Measurements from ENCODE around the gene PIGO.

Gene PIGO

DNA sequence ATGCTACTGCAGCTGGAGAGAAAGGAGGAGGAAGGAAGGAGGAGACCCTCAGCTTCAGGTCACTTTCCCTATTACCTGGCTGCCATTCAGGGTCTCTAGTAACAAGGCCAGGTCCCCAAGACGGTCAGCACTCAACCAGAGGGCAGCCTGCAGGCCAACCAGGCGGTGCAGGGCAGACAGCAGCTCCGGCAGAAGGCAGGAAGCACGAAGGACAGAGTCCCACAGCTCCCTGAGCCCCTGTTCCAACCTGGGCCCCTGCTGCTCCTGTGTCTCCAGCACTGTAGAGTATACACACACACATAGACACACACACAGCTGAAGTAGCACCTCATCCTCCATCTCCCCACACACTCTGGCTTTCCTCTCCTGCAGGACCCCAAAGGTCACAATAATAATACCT is 18.3 kb downstream of the PIGO start:
- no peak for DNase-seq (ENCODE audit: low read depth)
- H3K4me3 ChIP-seq (ENCODE audit: low read depth, low read length), result peak overlapping the region; percentile 84
- TF ChIP-seq, protein P1, sequence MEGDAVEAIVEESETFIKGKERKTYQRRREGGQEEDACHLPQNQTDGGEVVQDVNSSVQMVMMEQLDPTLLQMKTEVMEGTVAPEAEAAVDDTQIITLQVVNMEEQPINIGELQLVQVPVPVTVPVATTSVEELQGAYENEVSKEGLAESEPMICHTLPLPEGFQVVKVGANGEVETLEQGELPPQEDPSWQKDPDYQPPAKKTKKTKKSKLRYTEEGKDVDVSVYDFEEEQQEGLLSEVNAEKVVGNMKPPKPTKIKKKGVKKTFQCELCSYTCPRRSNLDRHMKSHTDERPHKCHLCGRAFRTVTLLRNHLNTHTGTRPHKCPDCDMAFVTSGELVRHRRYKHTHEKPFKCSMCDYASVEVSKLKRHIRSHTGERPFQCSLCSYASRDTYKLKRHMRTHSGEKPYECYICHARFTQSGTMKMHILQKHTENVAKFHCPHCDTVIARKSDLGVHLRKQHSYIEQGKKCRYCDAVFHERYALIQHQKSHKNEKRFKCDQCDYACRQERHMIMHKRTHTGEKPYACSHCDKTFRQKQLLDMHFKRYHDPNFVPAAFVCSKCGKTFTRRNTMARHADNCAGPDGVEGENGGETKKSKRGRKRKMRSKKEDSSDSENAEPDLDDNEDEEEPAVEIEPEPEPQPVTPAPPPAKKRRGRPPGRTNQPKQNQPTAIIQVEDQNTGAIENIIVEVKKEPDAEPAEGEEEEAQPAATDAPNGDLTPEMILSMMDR (IDR thresholded peaks at IDR 0.05; ENCODE audit: low read depth, low read length, missing control alignments), result no peak

GRCh38 chr9:35076848-35077247 is 19.5 kb downstream of the PIGO start:
- TF ChIP-seq, protein P1 (IDR thresholded peaks at IDR 0.05; ENCODE audit: low read depth, low read length, missing control alignments), result no peak
- H3K4me3 ChIP-seq (ENCODE audit: low read depth, low read length), result no peak overlapping the region
- DNase-seq (ENCODE audit: low read depth), result no peak

DNA sequence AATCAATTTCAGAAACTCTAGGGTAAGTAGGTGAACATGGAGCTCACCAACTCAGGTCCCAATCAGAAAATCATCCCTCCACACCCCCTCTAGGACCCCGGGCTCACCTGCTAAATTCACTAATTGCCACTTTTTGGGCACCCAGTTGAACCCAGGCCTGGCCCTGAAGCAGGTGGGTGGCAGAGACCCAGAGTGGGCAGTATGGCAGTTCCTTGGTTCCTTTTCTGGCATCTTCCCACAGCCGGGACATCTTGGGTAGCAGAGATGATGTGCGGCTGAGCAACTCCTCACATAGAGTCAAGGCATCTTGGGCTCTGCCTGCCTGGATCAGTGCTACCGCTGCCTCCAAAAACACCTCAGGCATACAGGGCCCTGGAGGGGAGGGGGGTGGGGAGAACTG is 21.0 kb downstream of the PIGO start:
- H3K4me3 ChIP-seq (ENCODE audit: low read depth, low read length), result no peak overlapping the region
- DNase-seq (ENCODE audit: low read depth), result no peak
- TF ChIP-seq, protein P1 (IDR thresholded peaks at IDR 0.05; ENCODE audit: low read depth, low read length, missing control alignments), result no peak

DNA sequence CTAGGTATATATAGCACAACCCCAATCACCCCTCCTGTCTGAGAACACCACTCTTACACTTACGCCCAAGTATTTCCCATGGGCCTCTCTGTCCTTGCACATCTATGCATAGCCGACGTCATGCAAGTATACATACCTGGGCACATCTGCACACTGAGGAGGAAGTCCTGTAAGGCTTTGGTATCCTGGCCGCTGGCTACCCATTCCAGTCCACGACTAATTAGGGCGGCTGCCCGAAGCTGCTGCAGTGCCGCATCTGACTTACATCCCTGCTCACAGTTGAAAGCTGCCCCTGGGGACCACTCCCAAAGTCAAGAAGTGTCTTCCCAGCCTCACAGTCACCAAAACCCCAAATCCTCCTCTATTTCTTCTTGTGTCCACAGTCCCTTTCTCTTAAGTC is 21.6 kb downstream of the PIGO start:
- DNase-seq (ENCODE audit: low read depth), result no peak
- no peak overlapping the region for H3K4me3 ChIP-seq (ENCODE audit: low read depth, low read length)
- TF ChIP-seq, protein P1 (IDR thresholded peaks at IDR 0.05; ENCODE audit: low read depth, low read length, missing control alignments), result no peak

- TF ChIP-seq, protein P1 (IDR thresholded peaks at IDR 0.05; ENCODE audit: low read depth, low read length, missing control alignments), result no peak
- no peak for DNase-seq (ENCODE audit: low read depth)
- H3K4me3 ChIP-seq (ENCODE audit: low read depth, low read length), result no peak overlapping the region
Measured at GRCh38 chr9:35074141-35074540, 22.2 kb downstream of the PIGO start.

GRCh38 chr9:35073279-35073612 is 23.1 kb downstream of the PIGO start:
- peak overlapping the region; percentile 39; the same call in 1 of the 2 replicates for H3K4me3 ChIP-seq (ENCODE audit: low read depth, low read length)
- TF ChIP-seq, protein P1 (IDR thresholded peaks at IDR 0.05; ENCODE audit: low read depth, low read length, missing control alignments), result no peak
- DNase-seq (ENCODE audit: low read depth), result no peak

DNA sequence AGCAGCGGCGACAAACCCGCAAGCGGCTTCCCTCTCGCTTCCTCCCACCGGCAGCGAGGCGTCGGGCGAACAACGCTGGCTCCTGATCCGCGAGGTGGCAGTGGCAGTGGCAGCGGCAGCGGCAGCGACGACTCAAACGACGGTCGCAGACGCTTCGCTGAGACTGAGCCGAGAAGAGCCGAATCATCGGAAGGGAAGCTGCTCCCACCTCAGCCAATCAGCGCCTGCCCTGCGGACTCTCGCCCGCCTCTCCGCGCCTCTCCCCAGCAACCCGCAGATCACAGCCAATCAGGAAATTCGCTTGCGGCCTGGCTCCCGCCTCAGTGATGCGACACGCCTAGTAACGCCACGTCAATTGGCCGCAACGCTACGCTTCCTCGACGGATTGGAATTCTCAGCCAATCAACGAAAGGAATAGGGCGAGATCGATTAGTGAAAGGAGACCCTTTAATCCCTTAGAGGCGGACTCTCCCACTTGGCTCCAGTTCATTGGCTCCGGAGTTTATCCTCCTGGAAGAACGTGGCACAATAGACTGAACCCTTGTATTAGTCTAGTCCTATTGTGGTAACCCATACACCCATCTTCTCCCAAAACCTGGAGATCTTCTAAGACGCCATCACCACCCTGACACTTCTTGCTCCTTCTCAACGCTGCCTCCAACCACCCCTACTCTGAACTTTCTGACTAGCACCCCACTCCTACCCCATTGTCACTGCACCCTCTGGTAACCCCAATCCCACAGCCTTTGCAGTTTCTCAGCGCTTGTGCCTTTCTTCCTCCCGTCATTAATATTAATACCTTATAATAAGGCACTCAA is 23.7 kb downstream of the PIGO start, which contains the start of gene VCP:
TSS of gene VCP (minus strand) at position 165 of the 818 bp plus-strand sequence. CDS start 272 bp downstream, outside the sequence.
- peak within 1 kb of the TSS; percentile 76 for H3K4me3 ChIP-seq (ENCODE audit: low read depth, low read length)
- peak; percentile 98 for DNase-seq (ENCODE audit: low read depth)
- TF ChIP-seq, protein P1 (IDR thresholded peaks at IDR 0.05; ENCODE audit: low read depth, low read length, missing control alignments), result no peak

Measured in GM12864 (cell line).